Activated CD8-positive, alpha-beta memory T cell treated with anti-CD3 and anti-CD28 coated beads, Interleukin-2, amount 50 U/mL, for 1 hour (primary cell): Measurements from ENCODE around the gene SLC25A6.
"Not testable (repeated sequence)": the region's sequence is repeated elsewhere in the genome, so short reads cannot be mapped to it uniquely, and the experiment has no call there.

Source experiments
- DNase-seq: peaks from one replicate; pipeline ENCODE4 v3.0.0-alpha.2; 2020; ENCODE audit errors: extremely low read depth

Gene SLC25A6

DNA sequence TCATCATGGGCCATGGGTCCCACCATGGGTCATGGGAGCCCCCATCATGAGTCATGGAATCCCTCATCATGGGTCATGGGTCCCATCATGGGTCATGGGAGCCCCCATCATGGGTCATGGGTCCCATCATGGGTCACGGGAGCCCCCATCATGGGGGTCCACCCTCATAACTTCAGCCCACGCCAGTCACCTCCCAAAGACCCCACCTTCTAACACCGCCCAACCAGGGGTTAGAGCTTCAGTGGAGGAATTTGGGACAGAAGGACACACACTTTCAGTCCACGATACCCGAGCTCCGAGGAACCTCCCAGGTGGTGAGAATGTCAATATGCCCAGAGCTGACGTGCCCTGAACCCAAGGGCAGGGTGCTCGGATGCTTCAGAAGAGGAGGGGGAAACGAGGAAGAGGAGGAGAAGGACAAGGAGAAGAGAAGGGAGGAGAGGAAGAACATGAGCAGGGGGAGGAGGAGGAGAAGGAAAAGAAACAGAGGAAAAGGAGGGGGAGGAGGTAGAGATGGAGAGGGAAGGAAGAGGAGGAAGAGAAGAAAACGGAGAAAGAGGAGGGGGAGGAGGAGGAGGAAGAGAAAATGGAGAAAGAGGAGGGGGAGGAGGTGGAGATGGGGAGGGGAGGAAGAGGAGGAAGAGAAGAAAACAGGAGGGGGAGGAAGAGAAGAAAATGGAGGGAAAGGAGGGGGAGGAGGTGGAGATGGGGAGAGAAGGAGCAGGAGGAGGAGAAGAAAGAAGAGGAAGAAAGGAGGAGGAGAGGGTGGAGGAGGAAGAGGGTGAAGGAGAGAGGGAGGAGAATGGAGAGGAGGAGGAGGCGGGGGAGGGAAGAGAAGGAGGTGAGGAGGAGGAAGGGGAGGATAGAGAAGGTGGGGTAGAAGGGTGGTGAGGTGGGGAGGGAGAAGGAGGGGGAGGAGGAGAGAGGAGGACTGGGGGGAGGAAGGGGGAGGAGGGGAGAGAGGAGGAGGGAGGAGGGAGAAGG is 37.6 kb downstream of the SLC25A6 start:
- DNase-seq: no peak

DNA sequence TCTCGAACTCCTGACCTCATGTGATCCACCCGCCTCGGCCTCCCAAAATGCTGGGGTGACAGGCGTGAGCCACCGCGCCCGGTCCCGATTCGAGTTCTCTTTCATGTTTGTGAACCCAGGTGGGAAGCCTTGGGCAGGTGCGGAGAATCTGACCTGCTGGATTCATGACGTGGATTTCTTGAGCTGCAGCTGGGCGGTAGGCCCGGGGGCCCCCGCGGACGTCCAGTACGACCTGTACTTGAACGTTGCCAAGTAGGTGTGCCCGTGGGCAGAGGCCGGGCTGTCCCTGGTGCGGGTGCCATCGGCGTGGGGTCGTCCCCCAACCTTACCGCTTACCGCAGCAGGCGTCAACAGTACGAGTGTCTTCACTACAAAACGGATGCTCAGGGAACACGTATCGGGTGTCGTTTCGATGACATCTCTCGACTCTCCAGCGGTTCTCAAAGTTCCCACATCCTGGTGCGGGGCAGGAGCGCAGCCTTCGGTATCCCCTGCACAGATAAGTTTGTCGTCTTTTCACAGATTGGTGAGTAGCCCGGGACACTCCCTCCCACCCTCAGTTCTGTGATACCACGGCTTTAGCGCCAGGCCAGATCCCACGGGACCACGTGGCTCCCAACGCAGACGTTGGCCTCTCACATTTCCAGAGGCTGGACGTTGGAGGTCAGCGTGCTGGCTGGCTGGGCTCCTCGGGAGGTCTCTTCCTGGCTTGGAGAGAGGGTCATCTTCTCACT is 39.8 kb downstream of the SLC25A6 start:
- no peak for DNase-seq

DNA sequence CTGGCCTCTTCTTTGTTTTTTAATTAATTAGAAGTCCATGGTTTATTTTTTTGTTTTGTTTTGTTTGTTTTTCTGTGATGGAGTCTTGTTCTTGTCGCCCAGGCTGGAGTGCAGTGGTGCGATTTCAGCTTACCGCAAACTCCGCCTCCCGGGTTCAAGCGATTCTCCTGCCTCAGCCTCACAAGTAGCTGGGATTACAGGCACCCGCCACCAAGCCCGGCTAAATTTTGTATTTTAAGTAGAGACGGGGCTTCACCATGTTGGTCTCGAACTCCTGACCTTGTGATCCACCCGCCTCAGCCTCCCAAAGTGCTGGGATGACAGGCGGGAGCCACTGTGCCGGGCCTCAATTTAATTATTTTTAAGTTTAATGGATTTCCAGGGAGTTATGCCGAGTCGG is 42.3 kb downstream of the SLC25A6 start:
- DNase-seq: not testable (repeated sequence)

DNA sequence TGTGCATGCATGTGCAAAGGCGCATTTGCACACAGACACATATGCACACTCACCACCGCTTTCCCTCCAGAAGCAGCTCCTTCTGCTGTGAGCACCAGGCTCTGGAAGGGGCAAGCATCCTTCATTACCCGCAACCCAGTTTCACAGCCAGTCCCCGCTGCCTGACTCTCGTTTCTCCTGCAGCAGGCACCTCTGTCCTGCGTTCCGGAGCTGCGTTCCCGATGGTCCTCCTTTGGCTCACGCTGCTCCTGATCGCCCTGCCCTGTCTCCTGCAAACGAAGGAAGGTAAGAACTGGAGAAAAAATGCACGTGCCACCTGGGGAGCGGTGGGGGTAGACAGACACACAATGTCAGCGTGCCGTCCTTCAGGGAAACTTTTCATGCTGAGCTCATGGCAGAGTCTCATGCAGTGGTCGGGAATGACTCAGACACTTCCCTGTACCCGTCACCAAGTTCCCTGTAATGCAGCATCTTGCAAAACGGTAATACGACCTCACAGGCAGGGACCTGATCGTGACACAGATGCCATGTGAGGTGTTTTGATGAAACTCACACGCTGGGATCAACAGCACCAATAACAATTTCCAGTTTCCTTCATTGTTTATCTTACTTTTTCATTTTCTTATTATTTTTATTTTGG is 50.2 kb downstream of the SLC25A6 start:
- no peak for DNase-seq

DNA sequence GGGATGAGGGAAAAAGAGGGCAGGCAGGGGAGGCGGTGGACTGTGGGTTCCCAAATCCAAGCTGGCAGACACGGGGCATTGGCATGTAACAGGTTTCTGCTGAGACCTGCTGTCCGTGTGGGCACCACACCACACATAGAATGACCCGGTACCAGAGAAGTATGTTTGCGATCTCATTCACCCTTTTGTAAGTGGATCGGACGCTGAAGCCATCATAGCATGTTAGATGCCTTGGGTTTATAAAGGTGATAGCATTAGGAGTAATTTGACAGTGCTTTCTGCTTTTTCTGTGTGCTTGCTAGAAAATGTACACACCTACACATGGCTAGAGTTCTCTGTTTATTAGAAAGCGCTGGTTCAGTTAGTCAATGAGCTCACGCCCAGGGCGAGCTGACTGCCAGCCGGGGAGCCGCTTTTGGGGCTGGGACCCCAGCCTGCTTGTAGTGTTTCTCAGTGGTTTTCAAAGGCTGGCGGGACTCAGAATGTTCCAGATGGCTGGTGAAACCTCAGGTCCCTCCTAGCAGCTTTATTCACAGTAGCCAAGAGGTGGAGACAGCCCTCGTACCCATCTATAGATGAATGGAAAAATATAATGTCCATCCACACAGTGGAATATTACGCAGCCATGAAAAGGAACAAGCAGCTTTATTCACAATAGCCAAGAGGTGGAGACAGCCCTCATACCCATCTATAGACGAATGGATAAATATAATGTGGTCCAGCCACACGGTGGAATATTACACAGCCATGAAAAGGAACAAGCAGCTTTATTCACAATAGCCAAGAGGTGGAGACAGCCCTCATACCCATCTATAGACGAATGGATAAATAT is 54.7 kb downstream of the SLC25A6 start:
- no peak for DNase-seq

DNA sequence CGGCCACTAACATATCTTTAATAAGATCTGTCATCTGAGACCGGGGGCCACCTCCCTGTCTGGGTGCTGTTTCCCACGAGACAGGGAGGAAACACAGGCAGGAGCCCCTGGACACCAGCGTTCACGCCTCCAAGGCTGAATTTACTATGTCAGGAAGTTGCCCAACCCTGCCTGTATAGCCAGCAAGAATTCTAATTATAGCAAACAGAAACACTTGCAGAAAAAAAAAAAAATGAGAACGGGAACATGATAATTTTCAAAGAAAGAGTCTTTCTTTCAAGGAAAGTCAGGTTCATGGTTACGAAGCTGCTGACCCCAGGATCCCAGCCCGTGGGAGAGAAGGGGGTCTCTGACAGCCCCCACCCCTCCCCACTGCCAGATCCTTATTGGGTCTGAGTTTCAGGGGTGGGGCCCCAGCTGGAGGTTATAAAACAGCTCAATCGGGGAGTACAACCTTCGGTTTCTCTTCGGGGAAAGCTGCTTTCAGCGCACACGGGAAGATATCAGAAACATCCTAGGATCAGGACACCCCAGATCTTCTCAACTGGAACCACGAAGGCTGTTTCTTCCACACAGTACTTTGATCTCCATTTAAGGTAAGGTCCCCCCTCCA is 55.5 kb downstream of the SLC25A6 start, which contains the start of gene IL3RA:
TSS of gene IL3RA (plus strand) at position 455 of the 613 bp plus-strand sequence. CDS start 4,981 bp downstream, outside the sequence.
- no peak for DNase-seq
